GM12891 (cell line): ENCODE results near the gene SPIN1.

Experiments
- PAX5 ChIP-seq: IDR thresholded peaks from 2 replicates; pipeline ENCODE4 v1.6.1; 2011; ENCODE audit warnings: low read length, moderate library complexity, mild to moderate bottlenecking; ENCODE audit not compliant: insufficient read depth, severe bottlenecking
- POLR2A ChIP-seq: IDR thresholded peaks from 2 replicates; pipeline ENCODE4 v1.6.1; 2011; ENCODE audit warnings: low read depth, low read length, control low read depth
- POLR2AphosphoS5 ChIP-seq: IDR thresholded peaks from 2 replicates; pipeline ENCODE4 v1.6.1; 2011; ENCODE audit warnings: low read depth, low read length, control low read depth
- SPI1 ChIP-seq: IDR thresholded peaks from 2 replicates; pipeline ENCODE4 v1.6.1; 2011; ENCODE audit warnings: low read depth, low read length, control low read depth
- TAF1 ChIP-seq: IDR thresholded peaks from 2 replicates; pipeline ENCODE4 v1.6.1; 2011; ENCODE audit warnings: low read depth, low read length, control low read depth

- TF ChIP-seq POLR2A (no peak), POLR2AphosphoS5 (no peak), TAF1 (no peak), SPI1 (no peak), PAX5 (no peak)
Measured at GRCh38 chr9:88522360-88522759, 134.1 kb downstream of the SPIN1 start.
